ENCODE data around the gene PCSK2. TPM values are rescaled to one million over a fixed set of nuclear protein-coding genes. Genes with fewer than 3 reads are reported as not detected.

Gene PCSK2
- total RNA-seq, 1 experiment from 2014 or later: not detected

DNA sequence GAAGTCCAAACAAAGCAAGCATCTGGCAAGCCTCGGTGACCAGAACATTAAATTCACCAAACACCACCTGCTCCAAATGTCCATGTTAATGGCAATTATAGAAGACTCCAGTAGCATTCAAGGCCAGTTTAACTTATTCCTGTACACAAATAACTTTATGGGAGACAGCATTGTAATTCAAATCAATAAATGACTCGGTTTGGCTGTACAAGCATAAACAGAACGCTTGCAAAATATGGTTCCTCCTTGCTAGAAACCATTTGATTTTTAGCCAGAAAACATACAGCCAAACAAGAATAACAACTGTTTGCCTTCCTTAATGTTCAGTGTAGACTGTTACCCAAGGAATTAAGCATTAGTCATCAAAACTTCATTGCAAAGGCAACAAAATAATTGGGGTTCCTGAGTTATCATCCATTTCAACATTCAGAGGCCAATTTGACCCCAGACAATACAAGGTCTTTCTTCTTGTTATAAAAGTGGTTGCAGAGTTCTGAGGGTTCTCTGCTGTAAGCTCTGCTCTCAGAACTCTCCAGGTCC is 179.3 kb downstream of the PCSK2 start:
- Histone ChIP-seq H3K27ac (no peak overlapping the region), H4K20me1 (ENCODE audit: insufficient read depth) (no peaks in the 10 kb centered on the region), H3K4me3 (no peak overlapping the region), H2AFZ (no peak overlapping the region), H3K4me1 (replicated peaks; ENCODE audit: insufficient read depth) (no peaks in the 10 kb centered on the region), H3F3A (ENCODE audit: insufficient read depth, low read depth) (no peaks in the 10 kb centered on the region), H3K4me2 (no peak overlapping the region), H3K79me2 (ENCODE audit: low read depth) (no peaks in the 10 kb centered on the region), H3K9me2 (ENCODE audit: insufficient read depth) (no peaks in the 10 kb centered on the region), H3K9me3 (ENCODE audit: insufficient read depth, low read depth) (peaks cover 4% of the 10 kb centered on the region; the same call in 1 of the 2 replicates), H3K36me3 (ENCODE audit: low read depth) (no peaks in the 10 kb centered on the region), H3K27me3 (ENCODE audit: insufficient read depth, low read depth) (peaks cover 97% of the 10 kb centered on the region)
- no peak for DNase-seq
- intact Hi-C loops (cut with micrococcal nuclease; ENCODE audit: unreplicated experiment): no loop called here
- CTCF ChIA-PET: no interaction called here
- POLR2A ChIA-PET (ENCODE audit: unreplicated experiment): no interaction called here
- no peak for TF ChIP-seq EZH2 (IDR thresholded peaks at IDR 0.05; ENCODE audit: low read depth)
- TF ChIP-seq, protein P1, sequence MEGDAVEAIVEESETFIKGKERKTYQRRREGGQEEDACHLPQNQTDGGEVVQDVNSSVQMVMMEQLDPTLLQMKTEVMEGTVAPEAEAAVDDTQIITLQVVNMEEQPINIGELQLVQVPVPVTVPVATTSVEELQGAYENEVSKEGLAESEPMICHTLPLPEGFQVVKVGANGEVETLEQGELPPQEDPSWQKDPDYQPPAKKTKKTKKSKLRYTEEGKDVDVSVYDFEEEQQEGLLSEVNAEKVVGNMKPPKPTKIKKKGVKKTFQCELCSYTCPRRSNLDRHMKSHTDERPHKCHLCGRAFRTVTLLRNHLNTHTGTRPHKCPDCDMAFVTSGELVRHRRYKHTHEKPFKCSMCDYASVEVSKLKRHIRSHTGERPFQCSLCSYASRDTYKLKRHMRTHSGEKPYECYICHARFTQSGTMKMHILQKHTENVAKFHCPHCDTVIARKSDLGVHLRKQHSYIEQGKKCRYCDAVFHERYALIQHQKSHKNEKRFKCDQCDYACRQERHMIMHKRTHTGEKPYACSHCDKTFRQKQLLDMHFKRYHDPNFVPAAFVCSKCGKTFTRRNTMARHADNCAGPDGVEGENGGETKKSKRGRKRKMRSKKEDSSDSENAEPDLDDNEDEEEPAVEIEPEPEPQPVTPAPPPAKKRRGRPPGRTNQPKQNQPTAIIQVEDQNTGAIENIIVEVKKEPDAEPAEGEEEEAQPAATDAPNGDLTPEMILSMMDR (conservative IDR thresholded peaks at IDR 0.05): no peak
- BruUV-seq (replicated peaks): no TSS peak

DNA sequence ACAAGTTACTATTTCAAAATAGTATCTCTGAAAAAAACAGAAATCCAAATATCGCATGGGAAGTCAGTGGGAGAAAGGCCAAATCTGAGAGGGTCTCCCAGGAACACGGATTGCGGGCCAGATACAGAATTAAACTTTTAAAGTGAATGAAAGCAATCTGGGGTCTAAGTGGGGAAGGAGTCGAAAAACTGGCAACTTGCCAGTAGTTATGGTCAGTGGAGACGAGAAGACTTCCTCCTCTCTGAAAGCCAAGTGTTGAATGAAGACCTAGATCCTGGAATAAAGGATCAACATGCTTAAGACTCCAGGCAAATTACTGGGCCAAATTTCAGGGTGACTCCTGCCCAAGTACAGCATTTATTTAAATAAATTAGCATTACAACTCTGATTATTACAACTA is 180.7 kb downstream of the PCSK2 start:
- Histone ChIP-seq H3K36me3 (ENCODE audit: low read depth) (no peaks in the 10 kb centered on the region), H4K20me1 (ENCODE audit: insufficient read depth) (no peaks in the 10 kb centered on the region), H3K27ac (no peak overlapping the region), H3F3A (ENCODE audit: insufficient read depth, low read depth) (no peaks in the 10 kb centered on the region), H3K9me2 (ENCODE audit: insufficient read depth) (no peaks in the 10 kb centered on the region), H3K9me3 (ENCODE audit: insufficient read depth, low read depth) (peaks cover 4% of the 10 kb centered on the region; the same call in 1 of the 2 replicates), H3K27me3 (ENCODE audit: insufficient read depth, low read depth) (peaks cover 100% of the 10 kb centered on the region), H3K4me1 (replicated peaks; ENCODE audit: insufficient read depth) (no peaks in the 10 kb centered on the region), H3K4me2 (no peak overlapping the region), H2AFZ (no peak overlapping the region), H3K4me3 (no peak overlapping the region), H3K79me2 (ENCODE audit: low read depth) (no peaks in the 10 kb centered on the region)
- POLR2A ChIA-PET (ENCODE audit: unreplicated experiment): no interaction called here
- intact Hi-C loops (cut with micrococcal nuclease; ENCODE audit: unreplicated experiment): no loop called here
- CTCF ChIA-PET: no interaction called here
- TF ChIP-seq, protein P1 (conservative IDR thresholded peaks at IDR 0.05): no peak
- no peak for TF ChIP-seq EZH2 (IDR thresholded peaks at IDR 0.05; ENCODE audit: low read depth)
- DNase-seq: no peak
- no TSS peak for BruUV-seq (replicated peaks)

DNA sequence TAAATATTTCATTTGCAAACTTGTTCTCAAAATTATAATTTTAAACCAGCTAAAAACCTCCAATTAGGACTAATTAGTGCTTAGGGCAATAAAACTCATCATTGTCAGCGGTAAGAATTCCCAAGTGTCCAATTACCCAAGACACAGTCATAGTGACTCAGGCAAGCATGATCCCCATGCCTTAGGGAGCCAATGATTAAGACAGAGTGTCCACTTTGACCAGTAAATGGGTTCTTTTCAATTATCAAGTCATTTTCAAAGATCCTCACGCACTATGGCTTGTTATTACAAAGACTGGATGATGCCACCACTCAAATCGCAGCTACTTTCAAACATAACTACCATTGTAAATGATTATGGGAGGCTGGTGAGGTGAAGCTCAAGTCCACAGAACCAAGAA is 190.4 kb downstream of the PCSK2 start:
- no peak for TF ChIP-seq EZH2 (IDR thresholded peaks at IDR 0.05; ENCODE audit: low read depth)
- TF ChIP-seq, protein P1 (conservative IDR thresholded peaks at IDR 0.05): no peak
- Histone ChIP-seq H3K4me3 (no peak overlapping the region), H2AFZ (no peak overlapping the region), H3K4me1 (replicated peaks; ENCODE audit: insufficient read depth) (no peaks in the 10 kb centered on the region), H3K27me3 (ENCODE audit: insufficient read depth, low read depth) (peaks cover 35% of the 10 kb centered on the region), H3K79me2 (ENCODE audit: low read depth) (no peaks in the 10 kb centered on the region), H3K36me3 (ENCODE audit: low read depth) (no peaks in the 10 kb centered on the region), H4K20me1 (ENCODE audit: insufficient read depth) (no peaks in the 10 kb centered on the region), H3K27ac (no peak overlapping the region), H3K9me3 (ENCODE audit: insufficient read depth, low read depth) (no peaks in the 10 kb centered on the region), H3F3A (ENCODE audit: insufficient read depth, low read depth) (no peaks in the 10 kb centered on the region), H3K9me2 (ENCODE audit: insufficient read depth) (no peaks in the 10 kb centered on the region), H3K4me2 (no peak overlapping the region)
- POLR2A ChIA-PET (ENCODE audit: unreplicated experiment): no interaction called here
- intact Hi-C loops (cut with micrococcal nuclease; ENCODE audit: unreplicated experiment): no loop called here
- CTCF ChIA-PET: no interaction called here
- BruUV-seq (replicated peaks): no TSS peak
- no peak for DNase-seq

All from PC-9 (cell line).